Measurements from ENCODE around the gene TAL1. TPM values are rescaled to one million over a fixed set of nuclear protein-coding genes. Genes with fewer than 3 reads are reported as not detected.
A peak's percentile ranks its signal among the peaks of the same experiment; 100 is the strongest.

TAL1 gene
- total and polyA plus RNA-seq, 2 donors (not counting 3 experiments of a cell fraction or from before 2014, with no cell fraction given), result 36.7 to 52.4 TPM

GRCh38 chr1:47181095-47181954, 50.7 kb downstream of the TAL1 start:
- TF ChIP-seq EZH2 (IDR thresholded peaks at IDR 0.05; ENCODE audit: borderline replicate concordance, low read depth, low read length, severe bottlenecking) (no peak), MYC (IDR thresholded peaks at IDR 0.05; ENCODE audit: low read depth, low read length) (no peak), POLR2AphosphoS5 (IDR thresholded peaks at IDR 0.05; ENCODE audit: insufficient read depth, low read depth, low read length) (no peak), CTCF (IDR thresholded peaks at IDR 0.05; ENCODE audit: extremely low read depth in 1 of 2, insufficient read depth in 1 of 2, low read depth in 1 of 2, low read length in 2 of 2) (no peak), POLR2A (IDR thresholded peaks at IDR 0.05; ENCODE audit: low read depth, low read length) (no peak)
- Histone ChIP-seq H3K9ac (replicated peaks; ENCODE audit: extremely low read depth, insufficient read depth, low read length) (no peak overlapping the region), H3K27ac (ENCODE audit: insufficient read depth, low read depth, low read length) (no peak overlapping the region), H3K9me3 (replicated peaks; ENCODE audit: control insufficient read depth, insufficient read depth, low read length) (no peaks in the 10 kb centered on the region), H2AFZ (ENCODE audit: low read depth, low read length) (peak overlapping the region; percentile 12), H3K9me1 (replicated peaks; ENCODE audit: control insufficient read depth, extremely low read depth, insufficient read depth, low read length) (no peaks in the 10 kb centered on the region), H3K4me2 (ENCODE audit: insufficient read depth, low read length) (no peak overlapping the region), H3K4me3 (replicated peaks in 1 of 3; ENCODE audit: insufficient read depth in 1 of 3, low read depth in 1 of 3, low read length in 3 of 3) (no peak overlapping the region), H3K79me2 (ENCODE audit: control insufficient read depth, insufficient read depth, low read length) (no peaks in the 10 kb centered on the region), H3K27me3 (ENCODE audit: control insufficient read depth in 2 of 2, insufficient read depth in 2 of 2, low read length in 2 of 2) (no peaks in the 10 kb centered on the region), H3K4me1 (ENCODE audit: control insufficient read depth, extremely low read depth, insufficient read depth, low read length) (peaks cover 19% of the 10 kb centered on the region), H4K20me1 (replicated peaks; ENCODE audit: control insufficient read depth, extremely low read depth, insufficient read depth, low read length) (no peaks in the 10 kb centered on the region), H3K36me3 (ENCODE audit: control insufficient read depth in 2 of 2, extremely low read depth in 1 of 2, insufficient read depth in 2 of 2, low read length in 2 of 2) (no peaks in the 10 kb centered on the region)
- intact Hi-C loops (cut with micrococcal nuclease), result no loop called here
- dilution Hi-C loops (cut with MboI; ENCODE audit: extremely low pct_ligation_motif_present, low sequenced_read_pairs), result no loop called here
- POLR2A ChIA-PET, result no interaction called here
- DNase-seq (ENCODE audit: low read depth, low spot score) (peak; percentile 43), FAIRE-seq (no peak)
- no TSS peak for BruUV-seq (replicated peaks)
- CTCF ChIA-PET, result interaction anchor here (0.8 to 8.1 kb wide), 6 partner anchors 11 to 529 kb away, joined by 3 to 223 read pairs (median 13); partner anchors contain the start of gene FOXD2
